ENCODE measurements around the gene RTN4R. TPM values are rescaled to one million over a fixed set of nuclear protein-coding genes. Genes with fewer than 3 reads are reported as not detected.
A peak's percentile ranks its signal among the peaks of the same experiment; 100 is the strongest.

RTN4R gene
- total RNA-seq, 4 donors from 2014 or later = 2.5 to 6.9 (median 3.6) TPM

DNA sequence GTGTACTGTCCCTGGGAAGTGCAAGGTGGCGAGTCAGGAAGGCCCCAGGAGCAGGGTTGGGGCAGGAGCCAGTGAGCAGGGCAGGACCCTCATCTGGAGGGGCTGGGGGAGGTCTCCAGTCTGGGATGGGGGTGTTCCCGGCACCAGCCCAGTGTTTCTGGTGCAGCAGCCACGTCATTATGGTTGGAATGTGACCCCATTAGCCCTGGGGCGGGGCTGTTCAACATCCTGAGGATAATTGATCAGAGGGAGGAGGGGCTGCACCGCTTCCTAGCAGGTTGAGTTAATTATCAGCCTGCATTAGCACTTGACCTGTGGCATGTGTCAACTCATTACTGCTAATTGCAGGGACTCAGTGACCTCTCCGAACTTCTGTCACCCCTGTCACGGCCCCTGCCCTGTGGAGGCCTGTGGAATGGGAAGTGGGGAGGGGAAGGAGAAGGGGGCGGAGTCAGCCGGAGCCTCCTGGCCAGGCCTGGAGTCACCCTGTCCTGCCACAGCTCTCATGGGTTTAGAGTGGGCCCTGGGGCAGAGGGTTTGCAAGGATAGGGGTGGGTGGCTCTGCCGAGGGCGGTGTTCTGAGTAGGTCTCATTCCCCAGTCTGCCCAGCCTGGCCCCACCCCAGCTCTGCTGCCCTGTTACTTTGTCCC, 64.4 kb downstream of the RTN4R start:
- H3K27ac ChIP-seq = peak overlapping the region in 1 of 4 donors; percentile 19
- no peak overlapping the region for H3K4me3 ChIP-seq
- no peaks in the 10 kb centered on the region for H3K9me3 ChIP-seq
- 41 to 46% methylated on average over 11 of the region's 11 CpGs for WGBS, 2 donors
- H3K27me3 ChIP-seq = peaks cover 0 to 22% of the 10 kb centered on the region in 2 donors
- H3K36me3 ChIP-seq = no peaks in the 10 kb centered on the region
- no peak for TF ChIP-seq EP300 (IDR thresholded peaks at IDR 0.05)
- no peak for TF ChIP-seq POLR2A (IDR thresholded peaks at IDR 0.05)
- TF ChIP-seq, protein P1, sequence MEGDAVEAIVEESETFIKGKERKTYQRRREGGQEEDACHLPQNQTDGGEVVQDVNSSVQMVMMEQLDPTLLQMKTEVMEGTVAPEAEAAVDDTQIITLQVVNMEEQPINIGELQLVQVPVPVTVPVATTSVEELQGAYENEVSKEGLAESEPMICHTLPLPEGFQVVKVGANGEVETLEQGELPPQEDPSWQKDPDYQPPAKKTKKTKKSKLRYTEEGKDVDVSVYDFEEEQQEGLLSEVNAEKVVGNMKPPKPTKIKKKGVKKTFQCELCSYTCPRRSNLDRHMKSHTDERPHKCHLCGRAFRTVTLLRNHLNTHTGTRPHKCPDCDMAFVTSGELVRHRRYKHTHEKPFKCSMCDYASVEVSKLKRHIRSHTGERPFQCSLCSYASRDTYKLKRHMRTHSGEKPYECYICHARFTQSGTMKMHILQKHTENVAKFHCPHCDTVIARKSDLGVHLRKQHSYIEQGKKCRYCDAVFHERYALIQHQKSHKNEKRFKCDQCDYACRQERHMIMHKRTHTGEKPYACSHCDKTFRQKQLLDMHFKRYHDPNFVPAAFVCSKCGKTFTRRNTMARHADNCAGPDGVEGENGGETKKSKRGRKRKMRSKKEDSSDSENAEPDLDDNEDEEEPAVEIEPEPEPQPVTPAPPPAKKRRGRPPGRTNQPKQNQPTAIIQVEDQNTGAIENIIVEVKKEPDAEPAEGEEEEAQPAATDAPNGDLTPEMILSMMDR (IDR thresholded peaks at IDR 0.05) = no peak
- DNase-seq (ENCODE audit: low spot score in 2 of 2) = no peak
- peaks cover 0 to 37% (median 21%) of the 10 kb centered on the region in 4 donors for H3K4me1 ChIP-seq

DNA sequence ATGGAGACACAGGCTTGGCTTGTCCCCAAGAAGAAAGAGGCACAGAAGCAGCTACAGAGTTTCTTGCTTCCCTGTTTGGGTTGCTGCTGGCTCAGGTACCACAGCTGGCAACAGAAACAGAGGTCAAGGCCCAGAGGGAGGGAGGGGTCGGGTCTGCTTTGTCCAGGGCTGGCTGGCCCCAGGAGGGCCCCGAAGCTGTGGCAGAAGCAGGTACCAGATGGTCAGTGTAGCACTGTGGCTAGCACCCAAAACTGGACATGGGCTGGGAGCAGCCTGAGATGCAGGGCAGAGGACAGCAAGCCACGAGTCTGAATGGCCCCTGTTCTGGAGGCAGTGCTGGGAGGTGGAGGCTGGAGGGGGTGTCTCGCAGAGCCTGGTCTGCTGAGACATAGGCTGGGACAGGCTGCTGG, 65.0 kb downstream of the RTN4R start:
- no peak for TF ChIP-seq POLR2A (IDR thresholded peaks at IDR 0.05)
- TF ChIP-seq EP300 (IDR thresholded peaks at IDR 0.05) = no peak
- TF ChIP-seq, protein P1 (IDR thresholded peaks at IDR 0.05) = no peak
- Histone ChIP-seq H3K4me1 (peaks cover 0 to 36% (median 21%) of the 10 kb centered on the region in 4 donors), H3K27ac (peak overlapping the region in 1 of 4 donors; percentile 19)

DNA sequence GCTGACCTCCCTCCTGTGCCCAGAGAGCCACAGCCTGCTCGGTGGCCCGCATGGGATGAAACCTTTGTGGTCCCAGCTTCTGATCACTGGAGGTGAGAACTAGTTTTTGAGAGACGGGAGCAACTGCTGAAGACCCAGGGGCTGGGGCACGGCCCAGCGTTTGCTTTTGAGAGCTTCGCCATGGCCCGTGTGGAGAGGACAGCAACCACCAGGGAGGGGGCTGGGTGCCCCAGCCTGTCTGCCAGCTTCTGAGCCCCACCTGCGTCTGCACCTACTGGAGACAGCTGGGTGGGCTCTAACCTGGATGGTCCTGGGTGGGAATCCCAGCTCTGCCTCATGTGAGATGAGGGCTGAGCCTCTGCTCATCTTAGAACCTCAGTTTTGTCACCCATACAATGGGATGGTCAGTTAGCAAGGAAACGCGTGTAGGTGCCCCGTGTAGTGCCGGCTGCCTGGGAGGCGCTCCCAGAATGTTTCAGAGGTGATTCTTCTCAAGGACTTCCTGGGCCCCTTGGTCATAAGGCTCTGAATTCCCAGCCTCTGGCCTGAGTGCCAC, 66.2 kb downstream of the RTN4R start:
- peaks cover 0 to 22% of the 10 kb centered on the region in 2 donors for H3K27me3 ChIP-seq
- H3K36me3 ChIP-seq = no peaks in the 10 kb centered on the region
- DNase-seq (ENCODE audit: low spot score in 2 of 2) = no peak
- no peak overlapping the region for H3K27ac ChIP-seq
- H3K4me3 ChIP-seq = no peak overlapping the region
- no peaks in the 10 kb centered on the region for H3K9me3 ChIP-seq
- H3K4me1 ChIP-seq = peaks cover 0 to 24% (median 13%) of the 10 kb centered on the region in 4 donors
- TF ChIP-seq, protein P1 (IDR thresholded peaks at IDR 0.05) = no peak
- TF ChIP-seq POLR2A (IDR thresholded peaks at IDR 0.05) = no peak
- TF ChIP-seq EP300 (IDR thresholded peaks at IDR 0.05) = no peak
- WGBS, 2 donors = 79 to 87% methylated on average over 12 to 13 of the region's 13 CpGs

More for the DNA sequence above, 65.0 kb downstream of the RTN4R start:
- Histone ChIP-seq H3K36me3 (no peaks in the 10 kb centered on the region), H3K9me3 (no peaks in the 10 kb centered on the region), H3K4me3 (no peak overlapping the region), H3K27me3 (peaks cover 0 to 22% of the 10 kb centered on the region in 2 donors)
- 60 to 71% methylated on average over 4 of the region's 4 CpGs for WGBS, 2 donors
- DNase-seq (ENCODE audit: low spot score in 2 of 2) = no peak

DNA sequence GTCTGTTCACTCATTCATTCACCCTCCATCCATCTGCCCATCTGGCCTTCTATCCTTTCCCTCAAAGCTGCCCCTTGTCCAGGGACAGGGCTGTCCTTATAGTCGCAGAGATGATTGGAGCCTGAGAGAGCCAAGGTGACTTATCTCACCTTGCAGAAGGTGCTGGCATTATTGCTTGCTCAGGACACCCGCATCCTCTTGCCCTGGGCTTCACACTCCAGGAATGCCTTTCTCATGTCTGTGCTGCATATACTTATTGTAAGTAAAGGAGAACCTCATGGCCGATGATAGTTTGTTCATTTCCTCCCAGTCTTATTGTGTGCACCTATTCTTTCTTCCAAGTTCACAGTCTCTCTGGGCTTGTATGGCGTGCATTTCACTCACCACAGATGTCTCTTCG, 68.2 kb downstream of the RTN4R start:
- Histone ChIP-seq H3K36me3 (no peaks in the 10 kb centered on the region), H3K27ac (no peak overlapping the region), H3K4me1 (peaks cover 0 to 15% (median 8%) of the 10 kb centered on the region in 4 donors), H3K4me3 (no peak overlapping the region), H3K27me3 (peaks cover 0 to 22% of the 10 kb centered on the region in 2 donors), H3K9me3 (no peaks in the 10 kb centered on the region)
- DNase-seq (ENCODE audit: low spot score in 2 of 2) = no peak
- WGBS, 2 donors = 89 to 94% methylated on average over 5 of the region's 5 CpGs
- no peak for TF ChIP-seq POLR2A (IDR thresholded peaks at IDR 0.05)
- no peak for TF ChIP-seq EP300 (IDR thresholded peaks at IDR 0.05)
- TF ChIP-seq, protein P1 (IDR thresholded peaks at IDR 0.05) = no peak

DNA sequence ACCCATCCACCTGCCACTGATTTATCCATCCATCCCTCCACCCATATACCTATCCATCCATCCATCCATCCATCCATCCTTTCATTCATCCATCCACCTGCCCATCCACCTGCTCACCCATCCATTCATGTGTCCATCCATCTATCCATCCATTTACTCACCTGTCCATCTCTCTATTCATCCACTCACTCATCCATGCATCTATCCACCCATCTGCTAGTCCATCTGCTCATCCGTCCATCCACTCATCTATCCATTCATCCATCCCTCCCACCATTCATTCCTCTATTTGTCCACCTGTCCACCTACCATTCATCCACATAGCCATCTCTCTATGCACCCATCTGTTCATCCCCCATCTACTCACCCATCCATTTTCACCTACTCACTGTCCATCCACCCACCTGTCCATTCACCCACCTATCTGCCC, 68.7 kb downstream of the RTN4R start:
- Histone ChIP-seq H3K36me3 (no peaks in the 10 kb centered on the region), H3K9me3 (no peaks in the 10 kb centered on the region), H3K27me3 (peaks cover 0 to 17% of the 10 kb centered on the region in 2 donors), H3K4me1 (peaks cover 0 to 14% (median 6%) of the 10 kb centered on the region in 4 donors), H3K4me3 (no peak overlapping the region), H3K27ac (no peak overlapping the region)
- no peak for TF ChIP-seq EP300 (IDR thresholded peaks at IDR 0.05)
- TF ChIP-seq POLR2A (IDR thresholded peaks at IDR 0.05) = no peak
- TF ChIP-seq, protein P1 (IDR thresholded peaks at IDR 0.05) = no peak
- 89 to 90% methylated on average over 1 of the region's 1 CpG for WGBS, 2 donors
- no peak for DNase-seq (ENCODE audit: low spot score in 2 of 2)

All from tibial nerve (tissue), 4 donors.